Measurements from ENCODE around the gene RAB28. TPM values are rescaled to one million over a fixed set of nuclear protein-coding genes. Genes with fewer than 3 reads are reported as not detected.

Gene RAB28
- polyA plus RNA-seq, 1 of the 3 experiments (the other 2 are of a cell fraction), result 10.5 TPM

GRCh38 chr4:13329340-13329850, 154.7 kb downstream of the RAB28 start:
- TF ChIP-seq SMC3 (IDR thresholded peaks at IDR 0.05; ENCODE audit: low read depth, low read length) (no peak), PBX3 (IDR thresholded peaks at IDR 0.05) (no peak), FOXM1 (IDR thresholded peaks at IDR 0.05; ENCODE audit: low read depth) (no peak), USF2 (IDR thresholded peaks at IDR 0.05; ENCODE audit: borderline replicate concordance, low read depth, low read length) (no peak), FOXJ3 (CRISPR knock-in tag; IDR thresholded peaks at IDR 0.05) (no peak), NRF1 (IDR thresholded peaks at IDR 0.05; ENCODE audit: low read depth, low read length) (no peak), GABPA (IDR thresholded peaks at IDR 0.05; ENCODE audit: low read depth) (no peak), RAD21 (IDR thresholded peaks at IDR 0.05; ENCODE audit: low read length) (no peak), TEAD4 (IDR thresholded peaks at IDR 0.05; ENCODE audit: borderline replicate concordance, insufficient read depth) (no peak), EP300 (IDR thresholded peaks at IDR 0.05; ENCODE audit: borderline replicate concordance in 1 of 2, low read depth in 1 of 2, low read length in 1 of 2) (no peak), TAF1 (IDR thresholded peaks at IDR 0.05; ENCODE audit: borderline replicate concordance, low read depth, low read length) (no peak), ELF1 (IDR thresholded peaks at IDR 0.05) (no peak), RCOR1 (IDR thresholded peaks at IDR 0.05; ENCODE audit: low read length) (no peak), SIN3A (IDR thresholded peaks at IDR 0.05; ENCODE audit: borderline replicate concordance, low read depth, low read length) (no peak), RFX5 (IDR thresholded peaks at IDR 0.05; ENCODE audit: low read length) (no peak), YY1 (IDR thresholded peaks at IDR 0.05; ENCODE audit: low read depth) (no peak), IRF3 (IDR thresholded peaks at IDR 0.05; ENCODE audit: low read depth, low read length) (no peak), MXI1 (IDR thresholded peaks at IDR 0.05; ENCODE audit: low read depth, low read length) (no peak), ZBTB33 (IDR thresholded peaks at IDR 0.05; ENCODE audit: borderline replicate concordance, low read depth) (no peak)

More at GRCh38 chr4:13329340-13329850, 154.7 kb downstream of the RAB28 start:
- ChIA-PET POLR2A (no interaction called here), CTCF (no interaction called here)
- 25% methylated on average over 1 of the region's 1 CpG for WGBS (ENCODE audit: low lambda C conversion rate)
- Histone ChIP-seq H4K20me1 (ENCODE audit: insufficient read depth) (no peaks in the 10 kb centered on the region), H2AFZ (ENCODE audit: low read depth) (no peak overlapping the region), H3K9ac (no peak overlapping the region), H3K79me2 (ENCODE audit: insufficient read depth) (no peaks in the 10 kb centered on the region), H3K4me2 (no peak overlapping the region), H3K27ac (ENCODE audit: low read depth in 2 of 2, low read length in 1 of 2) (no peak overlapping the region), H3K4me1 (ENCODE audit: control insufficient read depth in 1 of 2, insufficient read depth in 2 of 2, low read depth in 1 of 2, low read length in 1 of 2) (no peaks in the 10 kb centered on the region), H3K36me3 (replicated peaks in 1 of 2; ENCODE audit: control insufficient read depth in 1 of 2, insufficient read depth in 2 of 2, low read length in 1 of 2) (no peaks in the 10 kb centered on the region), H3K4me3 (ENCODE audit: low read depth in 2 of 2, low read length in 1 of 2) (no peak overlapping the region), H3K9me2 (no peaks in the 10 kb centered on the region), H3K9me3 (no peaks in the 10 kb centered on the region), H3K27me3 (ENCODE audit: insufficient read depth) (no peaks in the 10 kb centered on the region), H3F3A (replicated peaks; ENCODE audit: insufficient read depth) (no peaks in the 10 kb centered on the region)
- no peak for DNase-seq

All from SK-N-SH (cell line).